ENCODE results near the gene EDN3. TPM values are rescaled to one million over a fixed set of nuclear protein-coding genes. Genes with fewer than 3 reads are reported as not detected.

The EDN3 gene
- total and polyA plus RNA-seq, 2 donors (not counting 1 experiment from before 2014, with no cell fraction given) = not detected

DNA sequence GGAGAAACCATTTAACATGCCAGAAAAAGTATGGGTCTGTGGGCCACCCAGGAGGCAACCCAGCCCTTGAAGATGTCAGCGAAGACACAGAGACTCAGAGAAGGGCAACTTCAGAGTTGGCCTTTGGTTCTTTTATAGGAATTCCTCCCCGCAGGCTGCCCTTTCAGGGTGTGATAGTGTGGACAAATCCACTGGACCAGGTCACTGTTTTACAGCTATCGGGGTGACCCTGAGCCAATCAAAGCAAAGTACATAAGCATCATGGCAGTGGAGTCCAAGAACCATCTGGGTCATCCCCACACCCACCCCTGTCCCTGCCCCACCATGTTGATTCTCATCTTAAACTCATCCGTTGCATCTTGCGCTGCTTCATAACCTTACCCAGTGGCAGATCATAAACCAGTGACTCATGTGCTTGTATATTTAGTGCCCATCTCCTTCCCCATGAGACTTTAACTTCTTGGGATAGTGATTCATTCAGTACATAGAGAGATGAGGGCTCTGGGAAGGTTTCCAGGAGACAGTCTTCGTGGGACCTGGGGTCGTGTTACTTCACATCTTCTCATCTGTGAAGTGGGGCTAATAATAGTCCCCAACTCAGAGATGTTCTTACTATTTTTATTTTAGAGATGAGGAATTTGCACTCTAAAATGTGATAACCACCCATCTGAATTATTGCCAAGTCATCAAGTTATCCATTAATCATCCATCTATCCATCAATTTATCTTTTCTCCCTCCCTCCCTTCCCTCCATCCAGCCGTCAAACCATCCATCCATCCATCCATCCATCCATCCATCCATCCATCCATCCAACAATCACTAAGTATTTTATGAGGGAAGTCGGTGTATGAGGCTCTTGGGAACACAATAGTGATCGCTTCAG, 51.0 kb downstream of the EDN3 start:
- H3K9me3 ChIP-seq (ENCODE audit: control insufficient read depth, insufficient read depth, low read depth, low read length) = no peaks in the 10 kb centered on the region
- H2AFZ ChIP-seq (ENCODE audit: low read length) = no peak overlapping the region
- no peak for TF ChIP-seq EZH2 (IDR thresholded peaks at IDR 0.05; ENCODE audit: low read length, missing control alignments)
- TF ChIP-seq, protein P1, sequence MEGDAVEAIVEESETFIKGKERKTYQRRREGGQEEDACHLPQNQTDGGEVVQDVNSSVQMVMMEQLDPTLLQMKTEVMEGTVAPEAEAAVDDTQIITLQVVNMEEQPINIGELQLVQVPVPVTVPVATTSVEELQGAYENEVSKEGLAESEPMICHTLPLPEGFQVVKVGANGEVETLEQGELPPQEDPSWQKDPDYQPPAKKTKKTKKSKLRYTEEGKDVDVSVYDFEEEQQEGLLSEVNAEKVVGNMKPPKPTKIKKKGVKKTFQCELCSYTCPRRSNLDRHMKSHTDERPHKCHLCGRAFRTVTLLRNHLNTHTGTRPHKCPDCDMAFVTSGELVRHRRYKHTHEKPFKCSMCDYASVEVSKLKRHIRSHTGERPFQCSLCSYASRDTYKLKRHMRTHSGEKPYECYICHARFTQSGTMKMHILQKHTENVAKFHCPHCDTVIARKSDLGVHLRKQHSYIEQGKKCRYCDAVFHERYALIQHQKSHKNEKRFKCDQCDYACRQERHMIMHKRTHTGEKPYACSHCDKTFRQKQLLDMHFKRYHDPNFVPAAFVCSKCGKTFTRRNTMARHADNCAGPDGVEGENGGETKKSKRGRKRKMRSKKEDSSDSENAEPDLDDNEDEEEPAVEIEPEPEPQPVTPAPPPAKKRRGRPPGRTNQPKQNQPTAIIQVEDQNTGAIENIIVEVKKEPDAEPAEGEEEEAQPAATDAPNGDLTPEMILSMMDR (conservative IDR thresholded peaks at IDR 0.05 in 1 of 2, IDR thresholded peaks at IDR 0.05 in 1 of 2; ENCODE audit: low read depth in 1 of 2, low read length in 2 of 2) = no peak
- H3K36me3 ChIP-seq (ENCODE audit: control insufficient read depth, insufficient read depth, low read length) = no peaks in the 10 kb centered on the region
- H3K4me2 ChIP-seq (ENCODE audit: extremely low read depth, insufficient read depth, low read length) = no peak overlapping the region
- DNase-seq (ENCODE audit: low read depth in 2 of 2) = no peak
- H3K9ac ChIP-seq (ENCODE audit: insufficient read depth, low read length) = no peak overlapping the region
- no peaks in the 10 kb centered on the region for H3K79me2 ChIP-seq (ENCODE audit: control insufficient read depth, insufficient read depth, low read length)
- H4K20me1 ChIP-seq (ENCODE audit: control insufficient read depth, extremely low read depth, insufficient read depth, low read length) = no peaks in the 10 kb centered on the region
- H3K27ac ChIP-seq (ENCODE audit: insufficient read depth, low read length) = no peak overlapping the region
- H3K4me3 ChIP-seq (replicated peaks in 1 of 4; ENCODE audit: control extremely low read depth in 1 of 4, insufficient read depth in 1 of 4, low read depth in 3 of 4, low read length in 4 of 4) = no peak overlapping the region
- no peaks in the 10 kb centered on the region for H3K4me1 ChIP-seq (ENCODE audit: control insufficient read depth, extremely low read depth, insufficient read depth, low read length)
- H3K27me3 ChIP-seq (ENCODE audit: control insufficient read depth, insufficient read depth, low read length) = no peaks in the 10 kb centered on the region

DNA sequence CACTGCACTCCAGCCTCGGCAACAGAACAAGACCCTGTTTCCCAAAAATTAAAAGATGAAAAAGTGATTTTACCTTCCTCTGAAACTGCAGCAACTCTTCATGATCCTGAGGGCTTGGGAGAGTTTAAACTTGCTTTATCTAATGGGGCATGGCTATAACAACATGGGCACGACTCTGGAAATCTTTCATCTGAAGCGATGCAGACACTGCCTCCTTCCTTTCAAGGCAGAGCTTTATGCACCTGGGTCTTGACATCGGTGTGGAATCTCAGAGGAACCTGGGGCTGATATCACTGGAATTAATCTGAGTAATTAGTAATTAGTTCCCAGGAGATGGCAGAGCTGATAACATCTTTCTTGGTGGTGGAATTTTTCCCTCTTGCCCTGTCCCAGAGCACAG, 52.1 kb downstream of the EDN3 start:
- TF ChIP-seq, protein P1 (conservative IDR thresholded peaks at IDR 0.05 in 1 of 2, IDR thresholded peaks at IDR 0.05 in 1 of 2; ENCODE audit: low read depth in 1 of 2, low read length in 2 of 2) = no peak
- TF ChIP-seq EZH2 (IDR thresholded peaks at IDR 0.05; ENCODE audit: low read length, missing control alignments) = no peak
- no peaks in the 10 kb centered on the region for H3K9me3 ChIP-seq (ENCODE audit: control insufficient read depth, insufficient read depth, low read depth, low read length)
- no peaks in the 10 kb centered on the region for H4K20me1 ChIP-seq (ENCODE audit: control insufficient read depth, extremely low read depth, insufficient read depth, low read length)
- no peaks in the 10 kb centered on the region for H3K27me3 ChIP-seq (ENCODE audit: control insufficient read depth, insufficient read depth, low read length)
- no peak overlapping the region for H3K4me2 ChIP-seq (ENCODE audit: extremely low read depth, insufficient read depth, low read length)
- H3K4me3 ChIP-seq (replicated peaks in 1 of 4; ENCODE audit: control extremely low read depth in 1 of 4, insufficient read depth in 1 of 4, low read depth in 3 of 4, low read length in 4 of 4) = no peak overlapping the region
- H3K4me1 ChIP-seq (ENCODE audit: control insufficient read depth, extremely low read depth, insufficient read depth, low read length) = no peaks in the 10 kb centered on the region
- H3K79me2 ChIP-seq (ENCODE audit: control insufficient read depth, insufficient read depth, low read length) = no peaks in the 10 kb centered on the region
- H3K9ac ChIP-seq (ENCODE audit: insufficient read depth, low read length) = no peak overlapping the region
- H3K36me3 ChIP-seq (ENCODE audit: control insufficient read depth, insufficient read depth, low read length) = no peaks in the 10 kb centered on the region
- H3K27ac ChIP-seq (ENCODE audit: insufficient read depth, low read length) = no peak overlapping the region
- H2AFZ ChIP-seq (ENCODE audit: low read length) = no peak overlapping the region
- no peak for DNase-seq (ENCODE audit: low read depth in 2 of 2)

DNA sequence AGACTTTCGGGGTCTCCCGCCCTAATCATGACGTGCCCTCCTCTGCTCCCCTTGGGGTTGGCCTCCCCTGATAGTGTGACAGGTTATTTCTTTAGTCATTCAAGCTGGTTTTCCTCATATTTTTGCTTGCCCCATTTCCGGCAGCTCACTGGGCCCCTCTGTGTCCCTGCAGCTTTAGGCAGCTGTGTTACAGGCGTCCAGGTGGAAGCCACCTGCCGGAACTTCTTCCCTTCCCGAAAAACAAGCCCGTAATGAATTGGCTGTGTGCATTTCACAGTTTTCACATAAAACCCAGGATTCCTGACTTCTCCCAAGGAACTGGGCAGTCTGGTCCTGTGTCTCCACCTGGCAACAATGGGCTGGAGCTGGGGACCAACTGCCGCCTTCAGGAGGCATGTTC, 52.6 kb downstream of the EDN3 start:
- H3K27me3 ChIP-seq (ENCODE audit: control insufficient read depth, insufficient read depth, low read length) = no peaks in the 10 kb centered on the region
- TF ChIP-seq, protein P1 (conservative IDR thresholded peaks at IDR 0.05 in 1 of 2, IDR thresholded peaks at IDR 0.05 in 1 of 2; ENCODE audit: low read depth in 1 of 2, low read length in 2 of 2) = no peak
- TF ChIP-seq EZH2 (IDR thresholded peaks at IDR 0.05; ENCODE audit: low read length, missing control alignments) = no peak
- no peak overlapping the region for H3K27ac ChIP-seq (ENCODE audit: insufficient read depth, low read length)
- H2AFZ ChIP-seq (ENCODE audit: low read length) = no peak overlapping the region
- no peaks in the 10 kb centered on the region for H3K9me3 ChIP-seq (ENCODE audit: control insufficient read depth, insufficient read depth, low read depth, low read length)
- H3K4me3 ChIP-seq (replicated peaks in 1 of 4; ENCODE audit: control extremely low read depth in 1 of 4, insufficient read depth in 1 of 4, low read depth in 3 of 4, low read length in 4 of 4) = no peak overlapping the region
- H3K9ac ChIP-seq (ENCODE audit: insufficient read depth, low read length) = no peak overlapping the region
- H3K79me2 ChIP-seq (ENCODE audit: control insufficient read depth, insufficient read depth, low read length) = no peaks in the 10 kb centered on the region
- no peaks in the 10 kb centered on the region for H3K36me3 ChIP-seq (ENCODE audit: control insufficient read depth, insufficient read depth, low read length)
- no peaks in the 10 kb centered on the region for H3K4me1 ChIP-seq (ENCODE audit: control insufficient read depth, extremely low read depth, insufficient read depth, low read length)
- no peak overlapping the region for H3K4me2 ChIP-seq (ENCODE audit: extremely low read depth, insufficient read depth, low read length)
- H4K20me1 ChIP-seq (ENCODE audit: control insufficient read depth, extremely low read depth, insufficient read depth, low read length) = no peaks in the 10 kb centered on the region
- DNase-seq (ENCODE audit: low read depth in 2 of 2) = no peak

All from fibroblast of lung (primary cell).